Caco-2 (cell line): ENCODE results near the gene BMP10. TPM values are rescaled to one million over a fixed set of nuclear protein-coding genes. Genes with fewer than 3 reads are reported as not detected.
"Not testable (repeated sequence)": the region's sequence is repeated elsewhere in the genome, so short reads cannot be mapped to it uniquely, and the experiment has no call there.

Source experiments
- BruUV-seq: library from RNA; stranded (reverse); fragments of 400-500 nt; replicated peaks from 2 replicates; lab custom pipeline; 2021; lab: Mats Ljungman, UMichigan
- CTCF ChIA-PET: fragments of 300-600 bp; sonication (Branson Sonifier 250); formaldehyde crosslinking; loops from one replicate; lab custom pipeline; 2022; ENCODE audit warnings: antibody characterized with exemption; lab: Charles Lee
- POLR2A ChIA-PET: fragments of 300-600 bp; sonication (Branson Sonifier 250); formaldehyde crosslinking; loops from one replicate; lab custom pipeline; 2022; ENCODE audit warnings: antibody characterized with exemption; lab: Charles Lee
- DNase-seq, 2 experiments: peaks; one replicate each; pipeline versions ENCODE4 v3.0.0 to v3.0.0-alpha.2; 2020 to 2022
- H3K27me3 ChIP-seq: replicated peaks from 2 replicates; pipeline ENCODE4 v1.6.0; 2011; ENCODE audit warnings: low read length; ENCODE audit not compliant: control insufficient read depth, insufficient read depth
- H3K36me3 ChIP-seq: 2 replicates; pipeline ENCODE4 v1.5.1; 2011; ENCODE audit warnings: low read length; ENCODE audit not compliant: control insufficient read depth, insufficient read depth
- H3K4me1 ChIP-seq: fragments of 250-450 bp; sonication (Bioruptor Pico); 2 replicates; pipeline ENCODE4 v1.5.1; 2020; ENCODE audit warnings: mild to moderate bottlenecking
- H3K4me3 ChIP-seq: 2 replicates; pipeline ENCODE4 v1.5.1; 2011; ENCODE audit warnings: low read depth, mild to moderate bottlenecking, control low read depth, low read length
- H3K9me3 ChIP-seq: fragments of 250-450 bp; sonication (Bioruptor Pico); 2 replicates; pipeline ENCODE4 v1.5.1; 2020; ENCODE audit warnings: mild to moderate bottlenecking, moderate library complexity
- H3K27ac Mint-ChIP-seq: one replicate; pipeline ENCODE4 v1.8.0; 2022; ENCODE audit warnings: mixed read lengths; ENCODE audit not compliant: unreplicated experiment
- H3K27me3 Mint-ChIP-seq: one replicate; pipeline ENCODE4 v1.8.0; 2022; ENCODE audit warnings: mixed read lengths; ENCODE audit not compliant: insufficient read depth, unreplicated experiment
- H3K36me3 Mint-ChIP-seq: one replicate; pipeline ENCODE4 v1.8.0; 2022; ENCODE audit warnings: mild to moderate bottlenecking, mixed read lengths; ENCODE audit not compliant: insufficient read depth, unreplicated experiment
- H3K4me1 Mint-ChIP-seq: one replicate; pipeline ENCODE4 v1.8.0; 2022; ENCODE audit warnings: low read depth, mixed read lengths; ENCODE audit not compliant: unreplicated experiment
- H3K4me3 Mint-ChIP-seq: one replicate; pipeline ENCODE4 v1.8.0; 2022; ENCODE audit warnings: mild to moderate bottlenecking, moderate library complexity, mixed read lengths; ENCODE audit not compliant: unreplicated experiment
- H3K9me3 Mint-ChIP-seq: one replicate; pipeline ENCODE4 v1.8.0; 2022; ENCODE audit warnings: mixed read lengths; ENCODE audit not compliant: unreplicated experiment
- intact Hi-C: fragments of 100-400 bp; cut with micrococcal nuclease; formaldehyde crosslinking; loops from one replicate; pipeline ENCODE4 v1.10.0; 2022; ENCODE audit not compliant: unreplicated experiment
- total RNA-seq: library from RNA; stranded (reverse); gene quantifications from 2 replicates; pipeline ENCODE4 v1.2.3, GENCODE V29; 2022
- TF ChIP-seq, protein P1 (sequence below), 2 experiments: fragments of 200-600 bp in 1 of 2; IDR thresholded peaks; 1 replicate in 1 of 2; 2 replicates in 1 of 2; pipeline versions ENCODE4 v1.5.1 to v1.8.0; 2011 to 2022; ENCODE audit warnings: antibody characterized with exemption in 1 of 2, control low read depth in 1 of 2, inconsistent platforms in 1 of 2, low read depth in 1 of 2, low read length in 1 of 2, mild to moderate bottlenecking in 1 of 2, moderate library complexity in 1 of 2; ENCODE audit not compliant: insufficient read depth in 1 of 2, severe bottlenecking in 1 of 2, unreplicated experiment in 1 of 2

BMP10 gene
- total RNA-seq, 1 experiment from 2014 or later, result not detected

DNA sequence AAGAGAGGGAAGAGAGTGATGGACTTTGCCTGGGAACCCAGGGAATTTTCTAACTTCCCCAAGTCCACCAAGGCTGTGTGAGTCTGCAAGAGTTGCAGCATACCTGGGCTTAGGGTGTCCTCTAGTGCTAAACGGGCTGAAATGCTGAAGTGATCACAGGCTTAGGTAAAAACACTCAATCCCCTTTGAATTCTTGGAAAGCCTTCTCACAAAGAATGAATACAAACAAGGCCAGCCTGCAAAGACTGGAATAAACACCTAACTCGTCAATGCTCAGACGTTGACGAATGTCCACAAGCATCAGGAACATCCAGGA, 30.0 kb upstream of the BMP10 start:
- intact Hi-C loops, result loop anchor here (1.0 kb wide), 2 partner anchors 150 to 192 kb away; no protein-coding TSS in a partner anchor
- peak in 1 of 2 experiments; percentile 35 for DNase-seq
- CTCF ChIA-PET, result interaction anchor here (1.1 to 1.3 kb wide), 2 partner anchors 149 to 192 kb away, joined by 3 read pairs; no protein-coding TSS in a partner anchor

DNA sequence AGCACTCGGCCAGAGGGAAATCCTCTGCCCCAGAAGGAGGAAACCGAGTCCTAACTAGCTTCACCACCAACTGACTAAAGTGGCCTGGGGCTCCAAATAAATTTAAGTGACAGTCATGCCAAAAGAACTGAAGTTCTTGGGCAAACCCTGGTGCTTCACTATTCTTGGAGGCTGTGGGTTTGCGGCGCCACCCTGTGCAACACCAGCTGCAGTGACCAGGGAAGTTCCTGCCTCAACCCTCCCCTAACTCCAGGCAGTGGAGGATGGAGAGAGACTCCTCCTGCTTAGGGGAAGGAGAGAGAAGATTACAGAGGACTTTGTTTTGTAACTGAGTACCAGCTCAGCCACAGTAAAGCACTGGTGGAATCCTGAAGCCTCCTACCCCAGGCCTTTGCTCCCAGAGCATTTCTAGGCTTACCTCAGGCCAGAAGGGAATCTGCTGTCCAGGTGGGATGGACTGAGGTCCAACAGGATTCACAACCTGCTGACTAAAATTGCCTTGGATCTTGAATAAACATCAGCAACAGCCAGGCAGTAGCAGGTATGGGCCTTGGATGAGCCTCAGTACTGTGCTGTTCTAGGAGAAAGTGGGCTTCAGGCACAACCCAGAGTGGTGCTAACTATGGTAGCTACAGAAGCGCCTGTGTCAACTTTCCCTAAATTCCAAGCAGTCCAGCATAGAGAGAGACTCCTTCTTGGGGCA, 29.4 kb upstream of the BMP10 start:
- H3K4me1 ChIP-seq, result no peaks in the 10 kb centered on the region
- TF ChIP-seq, protein P1, sequence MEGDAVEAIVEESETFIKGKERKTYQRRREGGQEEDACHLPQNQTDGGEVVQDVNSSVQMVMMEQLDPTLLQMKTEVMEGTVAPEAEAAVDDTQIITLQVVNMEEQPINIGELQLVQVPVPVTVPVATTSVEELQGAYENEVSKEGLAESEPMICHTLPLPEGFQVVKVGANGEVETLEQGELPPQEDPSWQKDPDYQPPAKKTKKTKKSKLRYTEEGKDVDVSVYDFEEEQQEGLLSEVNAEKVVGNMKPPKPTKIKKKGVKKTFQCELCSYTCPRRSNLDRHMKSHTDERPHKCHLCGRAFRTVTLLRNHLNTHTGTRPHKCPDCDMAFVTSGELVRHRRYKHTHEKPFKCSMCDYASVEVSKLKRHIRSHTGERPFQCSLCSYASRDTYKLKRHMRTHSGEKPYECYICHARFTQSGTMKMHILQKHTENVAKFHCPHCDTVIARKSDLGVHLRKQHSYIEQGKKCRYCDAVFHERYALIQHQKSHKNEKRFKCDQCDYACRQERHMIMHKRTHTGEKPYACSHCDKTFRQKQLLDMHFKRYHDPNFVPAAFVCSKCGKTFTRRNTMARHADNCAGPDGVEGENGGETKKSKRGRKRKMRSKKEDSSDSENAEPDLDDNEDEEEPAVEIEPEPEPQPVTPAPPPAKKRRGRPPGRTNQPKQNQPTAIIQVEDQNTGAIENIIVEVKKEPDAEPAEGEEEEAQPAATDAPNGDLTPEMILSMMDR (IDR thresholded peaks at IDR 0.05; ENCODE audit: insufficient read depth in 1 of 2, low read depth in 1 of 2, low read length in 1 of 2, severe bottlenecking in 1 of 2, unreplicated experiment in 1 of 2), result no peak
- ChIA-PET POLR2A (no interaction called here), CTCF (interaction anchor here (1.1 kb wide), 1 partner anchor 149 kb away, joined by 3 read pairs; no protein-coding TSS in a partner anchor)
- H3K4me3 ChIP-seq, result no peak overlapping the region
- Mint-ChIP-seq H3K36me3 (no peaks in the 10 kb centered on the region), H3K27ac (no peak overlapping the region), H3K9me3 (peaks cover 22% of the 10 kb centered on the region), H3K4me1 (no peaks in the 10 kb centered on the region), H3K4me3 (no peak overlapping the region), H3K27me3 (peaks cover 9% of the 10 kb centered on the region)
- H3K36me3 ChIP-seq, result no peaks in the 10 kb centered on the region
- no TSS peak for BruUV-seq
- H3K27me3 ChIP-seq, result no peaks in the 10 kb centered on the region
- H3K9me3 ChIP-seq, result peaks cover 6% of the 10 kb centered on the region
- intact Hi-C loops, result loop anchor here (1.0 kb wide), 2 partner anchors 149 to 191 kb away; no protein-coding TSS in a partner anchor
- no peak for DNase-seq

More for the DNA sequence above, 30.0 kb upstream of the BMP10 start:
- no TSS peak for BruUV-seq
- Histone ChIP-seq H3K27me3 (no peaks in the 10 kb centered on the region), H3K36me3 (no peaks in the 10 kb centered on the region), H3K4me1 (no peaks in the 10 kb centered on the region), H3K4me3 (no peak overlapping the region), H3K9me3 (peaks cover 6% of the 10 kb centered on the region)
- TF ChIP-seq, protein P1 (IDR thresholded peaks at IDR 0.05; ENCODE audit: insufficient read depth in 1 of 2, low read depth in 1 of 2, low read length in 1 of 2, severe bottlenecking in 1 of 2, unreplicated experiment in 1 of 2), result peak; percentile 37 to 43
- no peak overlapping the region for H3K27ac Mint-ChIP-seq
- H3K4me1 Mint-ChIP-seq, result no peaks in the 10 kb centered on the region
- POLR2A ChIA-PET, result no interaction called here
- H3K4me3 Mint-ChIP-seq, result no peak overlapping the region
- no peaks in the 10 kb centered on the region for H3K36me3 Mint-ChIP-seq
- H3K27me3 Mint-ChIP-seq, result peaks cover 9% of the 10 kb centered on the region
- peaks cover 22% of the 10 kb centered on the region for H3K9me3 Mint-ChIP-seq

DNA sequence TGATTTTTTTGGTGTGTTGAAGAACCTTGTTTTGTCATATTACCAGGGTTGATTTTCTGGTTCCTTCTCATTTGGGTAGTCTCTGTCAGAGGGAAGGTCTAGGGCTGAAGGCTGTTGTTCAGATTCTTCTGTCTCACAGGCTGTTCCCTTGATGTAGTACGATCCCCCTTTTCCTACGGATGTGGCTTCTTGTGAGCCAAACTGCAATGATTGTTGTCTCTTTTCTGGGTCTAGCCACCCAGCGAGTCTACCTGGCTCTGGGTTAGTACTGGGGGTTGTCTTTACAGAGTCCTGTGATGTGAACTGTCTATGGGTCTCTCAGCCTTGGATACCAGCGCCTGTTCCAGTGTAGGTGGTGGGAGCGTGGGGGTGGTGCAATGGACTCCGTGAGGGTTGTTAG, 24.8 kb upstream of the BMP10 start:
- H3K4me1 Mint-ChIP-seq, BruUV-seq, intact Hi-C loops, H3K36me3 ChIP-seq, H3K4me3 Mint-ChIP-seq, POLR2A ChIA-PET, H3K4me1 ChIP-seq, H3K27me3 Mint-ChIP-seq, CTCF ChIA-PET, H3K4me3 ChIP-seq, H3K27ac Mint-ChIP-seq, H3K9me3 Mint-ChIP-seq, DNase-seq, H3K36me3 Mint-ChIP-seq, H3K27me3 ChIP-seq, H3K9me3 ChIP-seq: not testable (repeated sequence)
